Muscle layer of colon (tissue), 2 donors: ENCODE results near the gene FAIM2.

Source experiments
- H3K27ac ChIP-seq: one replicate; pipeline ENCODE4 v1.7.0; 2013; ENCODE audit warnings: low read depth, mild to moderate bottlenecking, low read length, moderate library complexity
- H3K27me3 ChIP-seq, 2 donors: one replicate each; pipeline ENCODE4 v1.7.0; 2013; ENCODE audit warnings: low read length in 2 of 2, mild to moderate bottlenecking in 2 of 2; ENCODE audit not compliant: insufficient read depth in 2 of 2, control insufficient read depth in 1 of 2
- H3K36me3 ChIP-seq: one replicate; pipeline ENCODE4 v1.7.0; 2013; ENCODE audit warnings: mild to moderate bottlenecking, low read length; ENCODE audit not compliant: insufficient read depth
- H3K4me1 ChIP-seq: one replicate; pipeline ENCODE4 v1.7.0; 2013; ENCODE audit warnings: mild to moderate bottlenecking, low read length; ENCODE audit not compliant: insufficient read depth
- H3K4me3 ChIP-seq, 2 donors: one replicate each; pipeline ENCODE4 v1.7.0; 2013; ENCODE audit warnings: low read length in 2 of 2, low read depth in 1 of 2, mild to moderate bottlenecking in 1 of 2, moderate library complexity in 1 of 2
- H3K9ac ChIP-seq: one replicate; pipeline ENCODE4 v1.7.0; 2013; ENCODE audit warnings: low read length
- H3K9me3 ChIP-seq: one replicate; pipeline ENCODE4 v1.7.0; 2013; ENCODE audit warnings: mild to moderate bottlenecking, low read length
- donor health status: abdominal sarcoma.
- donor health status: Adenocarcinoma of cecum.

The FAIM2 gene

DNA sequence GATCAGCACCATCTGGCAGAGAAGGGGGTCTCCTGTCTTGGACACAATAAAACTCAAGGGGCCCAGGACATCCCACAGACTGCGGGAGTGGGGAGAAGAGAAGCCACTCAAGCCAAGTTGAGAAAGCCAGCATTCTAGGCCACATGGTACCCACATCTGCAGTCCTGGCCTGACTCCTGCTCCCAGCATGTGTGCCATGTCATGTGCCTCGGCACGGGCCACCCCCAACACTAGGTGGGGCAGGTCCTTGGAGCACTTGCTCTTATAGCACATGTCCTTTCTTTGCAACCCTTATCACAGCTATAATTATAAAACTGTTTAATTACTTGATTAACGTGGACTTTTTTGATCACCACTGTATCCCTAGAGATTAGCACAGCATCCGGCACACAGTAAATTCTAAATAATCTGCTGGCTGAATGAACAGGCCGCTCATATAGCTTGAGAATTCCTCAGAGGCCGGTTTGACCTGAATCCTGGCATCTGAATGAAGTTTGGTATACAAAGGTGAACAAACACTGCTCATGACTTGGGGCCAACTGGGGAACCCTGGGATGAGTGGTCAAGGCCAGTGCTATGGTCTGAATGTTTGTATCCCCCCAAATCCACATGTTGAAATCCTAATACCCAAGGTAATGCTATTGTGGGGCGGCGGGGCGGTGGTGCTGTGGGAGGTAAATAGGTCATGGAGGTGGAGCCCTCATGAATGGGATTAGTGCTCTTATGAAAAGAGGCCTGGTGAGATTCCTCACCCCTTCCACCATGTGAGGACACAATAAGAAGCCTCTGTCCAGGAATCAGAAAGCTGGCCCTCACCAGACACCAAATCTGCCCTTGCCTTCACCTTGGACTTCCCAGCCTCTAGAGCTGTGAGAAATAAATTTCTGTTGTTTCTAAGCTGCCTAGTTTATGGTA lies 82.1 kb downstream of the FAIM2 start:
- no peak overlapping the region for H3K4me3 ChIP-seq
- no peak overlapping the region for H3K27ac ChIP-seq
- peaks cover 6% of the 10 kb centered on the region for H3K36me3 ChIP-seq
- H3K4me1 ChIP-seq, result peaks cover 44% of the 10 kb centered on the region
- H3K9me3 ChIP-seq, result no peaks in the 10 kb centered on the region
- no peak overlapping the region for H3K9ac ChIP-seq
- H3K27me3 ChIP-seq, result no peaks in the 10 kb centered on the region

DNA sequence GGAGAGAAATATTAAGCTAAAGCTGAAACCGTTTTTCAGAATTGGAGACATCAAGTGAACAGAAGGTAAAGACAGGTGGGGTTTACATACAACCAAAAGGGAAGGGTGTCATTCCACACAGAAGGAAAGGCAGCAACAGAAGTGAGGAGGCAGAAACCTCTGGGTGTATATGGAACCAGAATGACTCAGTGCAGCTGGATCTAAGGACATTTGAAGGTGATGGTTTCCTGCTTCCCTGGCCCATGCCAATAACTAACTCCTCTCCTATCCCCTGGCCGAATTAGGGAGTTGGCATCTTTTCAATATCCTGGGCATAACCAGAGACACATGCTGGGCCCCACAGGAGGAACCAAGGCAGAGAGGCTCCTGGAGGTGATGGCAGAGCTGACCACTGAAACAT lies 83.9 kb downstream of the FAIM2 start:
- H3K27ac ChIP-seq, result no peak overlapping the region
- H3K4me3 ChIP-seq, result no peak overlapping the region
- H3K9ac ChIP-seq, result no peak overlapping the region
- no peaks in the 10 kb centered on the region for H3K9me3 ChIP-seq
- H3K27me3 ChIP-seq, result no peaks in the 10 kb centered on the region
- peaks cover 26% of the 10 kb centered on the region for H3K4me1 ChIP-seq
- peaks cover 10% of the 10 kb centered on the region for H3K36me3 ChIP-seq

DNA sequence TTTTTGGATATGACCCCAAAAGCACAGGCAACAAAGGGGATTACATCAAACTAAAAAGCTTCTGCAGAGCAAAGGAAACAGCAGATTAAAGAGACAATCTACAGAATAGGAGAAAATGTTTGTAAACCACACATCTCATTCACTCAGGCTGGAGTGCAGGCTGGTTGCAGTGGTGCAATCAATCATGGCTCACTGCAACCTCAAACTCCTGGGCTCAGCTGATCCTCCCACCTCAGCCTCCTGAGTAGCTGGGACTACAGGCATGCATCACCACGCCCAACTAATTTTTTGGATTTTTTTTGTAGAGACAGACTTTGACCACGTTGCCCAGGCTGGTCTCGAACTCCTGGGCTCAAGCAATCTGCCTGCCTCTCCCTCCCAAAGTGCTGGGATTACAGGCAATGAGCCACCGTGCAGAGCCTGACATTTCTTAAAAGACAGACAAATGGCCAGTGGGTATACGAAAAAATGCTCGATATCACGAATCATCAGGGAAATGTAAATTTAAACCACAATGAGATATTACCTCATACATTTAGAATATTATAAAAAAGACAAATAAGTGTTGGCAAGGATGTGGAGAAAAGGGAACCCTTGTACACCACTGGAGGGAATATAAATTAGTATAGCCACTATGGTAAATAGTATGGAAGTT lies 85.3 kb downstream of the FAIM2 start:
- H3K4me3 ChIP-seq, result no peak overlapping the region
- no peaks in the 10 kb centered on the region for H3K9me3 ChIP-seq
- peaks cover 14% of the 10 kb centered on the region for H3K4me1 ChIP-seq
- no peak overlapping the region for H3K9ac ChIP-seq
- H3K36me3 ChIP-seq, result peaks cover 10% of the 10 kb centered on the region
- H3K27me3 ChIP-seq, result no peaks in the 10 kb centered on the region
- no peak overlapping the region for H3K27ac ChIP-seq
